ENCODE results near the gene TATDN2. TPM values are rescaled to one million over a fixed set of nuclear protein-coding genes. Genes with fewer than 3 reads are reported as not detected.

Gene TATDN2
- total RNA-seq, 2 donors from 2014 or later: 40.8 to 49.8 TPM

DNA sequence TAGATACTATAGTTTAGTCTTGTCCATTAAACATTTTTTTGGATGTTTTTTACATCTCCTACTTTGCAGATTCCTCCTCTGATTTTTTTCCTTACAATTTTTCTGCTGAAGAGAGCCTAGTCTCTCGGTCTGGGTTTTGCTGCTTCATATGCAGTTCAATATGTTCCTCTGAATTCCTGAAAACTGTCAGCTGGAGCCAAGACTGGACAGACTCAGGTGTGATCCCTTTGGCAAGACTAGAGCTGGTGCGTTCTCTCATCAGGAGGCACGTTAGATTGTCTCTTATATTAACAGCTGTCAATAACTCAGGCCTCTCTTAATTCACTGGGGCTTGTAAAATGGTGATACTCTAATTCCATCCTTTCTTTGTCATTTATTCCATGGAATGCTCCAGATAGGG lies 57.9 kb downstream of the TATDN2 start:
- H3K27ac Mint-ChIP-seq: peak overlapping the region; percentile 13
- peaks cover 4 to 19% of the 10 kb centered on the region in 2 donors for H3K36me3 Mint-ChIP-seq (ENCODE audit: insufficient read depth in 2 of 2)
- peaks cover 10% of the 10 kb centered on the region for H3K4me1 Mint-ChIP-seq (ENCODE audit: low read depth)

DNA sequence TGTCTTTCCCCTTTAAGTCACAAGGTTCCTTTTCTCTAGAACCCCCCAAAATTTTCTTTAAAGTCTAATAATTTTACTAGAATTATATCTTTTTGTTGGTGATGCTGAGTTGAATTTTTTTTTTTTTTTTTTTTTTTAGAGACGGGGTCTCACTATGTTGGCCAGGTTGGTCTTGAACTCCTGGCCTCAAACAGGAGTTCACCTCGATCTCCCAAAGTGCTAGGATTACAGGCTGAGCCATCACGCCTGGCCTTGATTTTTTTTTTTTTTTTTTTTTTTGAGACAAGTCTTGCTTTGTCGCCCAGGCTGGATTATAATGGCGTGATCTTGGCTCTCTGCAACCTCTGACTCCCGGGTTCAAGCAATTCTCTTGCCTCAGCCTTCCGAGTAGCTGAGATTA lies 60.4 kb downstream of the TATDN2 start:
- no peaks in the 10 kb centered on the region for H3K27me3 Mint-ChIP-seq (ENCODE audit: low read depth)
- no peak for DNase-seq
- H3K4me3 Mint-ChIP-seq: no peak overlapping the region
- H3K27ac Mint-ChIP-seq: peak overlapping the region; percentile 69
- peaks cover 10% of the 10 kb centered on the region for H3K4me1 Mint-ChIP-seq (ENCODE audit: low read depth)
- H3K9me3 Mint-ChIP-seq: no peaks in the 10 kb centered on the region
- H3K36me3 Mint-ChIP-seq (ENCODE audit: insufficient read depth in 2 of 2): peaks cover 6 to 20% of the 10 kb centered on the region in 2 donors
- ATAC-seq (replicated peaks in 1 of 2): no peak

More for the DNA sequence above, 57.9 kb downstream of the TATDN2 start:
- DNase-seq (no peak), ATAC-seq (replicated peaks in 1 of 2) (no peak)
- H3K4me3 Mint-ChIP-seq: no peak overlapping the region
- H3K27me3 Mint-ChIP-seq (ENCODE audit: low read depth): no peaks in the 10 kb centered on the region
- H3K9me3 Mint-ChIP-seq: no peaks in the 10 kb centered on the region

- no peak for DNase-seq
- Mint-ChIP-seq H3K4me3 (no peak overlapping the region), H3K4me1 (ENCODE audit: low read depth) (peaks cover 10% of the 10 kb centered on the region), H3K36me3 (ENCODE audit: insufficient read depth in 2 of 2) (peaks cover 6 to 21% of the 10 kb centered on the region in 2 donors), H3K9me3 (no peaks in the 10 kb centered on the region), H3K27ac (peak overlapping the region; percentile 85), H3K27me3 (ENCODE audit: low read depth) (no peaks in the 10 kb centered on the region)
- no peak for ATAC-seq (replicated peaks in 1 of 2)
Observed at GRCh38 chr3:10309736-10310135, 61.5 kb downstream of the TATDN2 start.

- DNase-seq: no peak
- Mint-ChIP-seq H3K9me3 (no peaks in the 10 kb centered on the region), H3K4me3 (no peak overlapping the region), H3K4me1 (ENCODE audit: low read depth) (peaks cover 10% of the 10 kb centered on the region), H3K27ac (peak overlapping the region; percentile 41), H3K27me3 (ENCODE audit: low read depth) (no peaks in the 10 kb centered on the region), H3K36me3 (ENCODE audit: insufficient read depth in 2 of 2) (peaks cover 5 to 21% of the 10 kb centered on the region in 2 donors)
- ATAC-seq (replicated peaks in 1 of 2): no peak
Observed at GRCh38 chr3:10310578-10310977, 62.3 kb downstream of the TATDN2 start.

- Mint-ChIP-seq H3K9me3 (no peaks in the 10 kb centered on the region), H3K4me1 (ENCODE audit: low read depth) (peaks cover 10% of the 10 kb centered on the region), H3K27me3 (ENCODE audit: low read depth) (no peaks in the 10 kb centered on the region), H3K4me3 (no peak overlapping the region), H3K27ac (peak overlapping the region; percentile 44), H3K36me3 (ENCODE audit: insufficient read depth in 2 of 2) (peaks cover 5 to 21% of the 10 kb centered on the region in 2 donors)
- DNase-seq: no peak
- peak; percentile 11 to 29 for ATAC-seq (replicated peaks in 1 of 2)
Observed at GRCh38 chr3:10311710-10312109, 63.5 kb downstream of the TATDN2 start.

DNA sequence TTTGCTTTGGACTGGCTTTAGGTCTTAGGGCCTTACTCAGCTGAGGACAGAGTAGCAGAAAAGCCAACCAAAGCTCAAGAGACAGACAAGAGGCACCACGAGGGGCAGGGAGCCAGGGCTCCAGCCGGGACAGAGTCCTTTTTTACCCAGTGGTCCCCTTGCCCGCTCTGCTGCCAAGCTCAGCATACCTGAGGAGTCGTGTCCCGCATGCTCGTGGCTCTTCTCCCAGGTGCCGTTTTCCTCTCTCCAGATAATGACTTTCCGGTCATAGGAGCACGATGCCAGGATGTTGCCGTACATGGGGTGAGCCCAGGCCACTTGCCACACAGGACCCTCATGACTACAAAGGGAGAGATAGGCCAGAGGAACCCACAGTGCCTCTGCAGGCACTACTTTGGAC lies 64.1 kb downstream of the TATDN2 start:
- H3K4me1 Mint-ChIP-seq (ENCODE audit: low read depth): peaks cover 12% of the 10 kb centered on the region
- H3K9me3 Mint-ChIP-seq: no peaks in the 10 kb centered on the region
- DNase-seq (no peak), ATAC-seq (replicated peaks in 1 of 2) (no peak)
- no peak overlapping the region for H3K4me3 Mint-ChIP-seq
- H3K36me3 Mint-ChIP-seq (ENCODE audit: insufficient read depth in 2 of 2): peaks cover 3 to 21% of the 10 kb centered on the region in 2 donors
- H3K27me3 Mint-ChIP-seq (ENCODE audit: low read depth): no peaks in the 10 kb centered on the region
- no peak overlapping the region for H3K27ac Mint-ChIP-seq

DNA sequence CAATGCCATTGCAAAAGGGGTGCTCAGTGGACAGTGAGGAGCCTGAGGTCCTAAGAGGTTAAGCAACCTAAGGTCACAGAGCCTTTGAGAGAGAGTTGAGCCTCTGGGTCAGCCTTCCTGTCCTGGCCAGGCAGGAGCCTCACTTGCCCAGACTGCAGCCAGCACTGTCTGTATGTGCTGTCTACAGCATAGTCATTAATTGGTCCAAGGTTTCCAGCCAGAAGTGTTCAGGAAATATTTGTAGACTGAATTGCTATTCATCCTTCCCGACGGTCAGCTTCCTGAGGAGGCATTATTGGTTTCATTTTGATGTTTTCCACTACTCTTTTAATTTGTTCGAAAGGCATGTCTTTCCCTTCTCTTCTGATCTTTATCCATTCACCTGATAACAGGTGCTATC lies 64.6 kb downstream of the TATDN2 start:
- peak overlapping the region; percentile 16 for H3K27ac Mint-ChIP-seq
- no peaks in the 10 kb centered on the region for H3K9me3 Mint-ChIP-seq
- H3K27me3 Mint-ChIP-seq (ENCODE audit: low read depth): no peaks in the 10 kb centered on the region
- DNase-seq (no peak), ATAC-seq (replicated peaks in 1 of 2) (no peak)
- H3K4me3 Mint-ChIP-seq: no peak overlapping the region
- peaks cover 15% of the 10 kb centered on the region for H3K4me1 Mint-ChIP-seq (ENCODE audit: low read depth)
- peaks cover 3 to 21% of the 10 kb centered on the region in 2 donors for H3K36me3 Mint-ChIP-seq (ENCODE audit: insufficient read depth in 2 of 2)

GRCh38 chr3:10315101-10315500 lies 66.8 kb downstream of the TATDN2 start:
- ATAC-seq (replicated peaks in 1 of 2): no peak
- H3K27ac Mint-ChIP-seq: no peak overlapping the region
- DNase-seq: no peak
- peaks cover 3 to 10% of the 10 kb centered on the region in 2 donors for H3K36me3 Mint-ChIP-seq (ENCODE audit: insufficient read depth in 2 of 2)
- no peaks in the 10 kb centered on the region for H3K9me3 Mint-ChIP-seq
- no peaks in the 10 kb centered on the region for H3K27me3 Mint-ChIP-seq (ENCODE audit: low read depth)
- peaks cover 31% of the 10 kb centered on the region for H3K4me1 Mint-ChIP-seq (ENCODE audit: low read depth)
- no peak overlapping the region for H3K4me3 Mint-ChIP-seq

GRCh38 chr3:10315771-10316344 lies 67.6 kb downstream of the TATDN2 start:
- H3K9me3 Mint-ChIP-seq: no peaks in the 10 kb centered on the region
- no peak for ATAC-seq (replicated peaks in 1 of 2)

GRCh38 chr3:10317311-10317960 lies 69.2 kb downstream of the TATDN2 start:
- Mint-ChIP-seq H3K36me3 (ENCODE audit: insufficient read depth in 2 of 2) (peaks cover 3 to 6% of the 10 kb centered on the region in 2 donors), H3K27me3 (ENCODE audit: low read depth) (no peaks in the 10 kb centered on the region), H3K27ac (no peak overlapping the region), H3K9me3 (no peaks in the 10 kb centered on the region), H3K4me1 (ENCODE audit: low read depth) (peaks cover 36% of the 10 kb centered on the region), H3K4me3 (no peak overlapping the region)
- DNase-seq (no peak), ATAC-seq (replicated peaks in 1 of 2) (no peak)

More at GRCh38 chr3:10315771-10316344, 67.6 kb downstream of the TATDN2 start:
- Mint-ChIP-seq H3K4me1 (ENCODE audit: low read depth) (peaks cover 27% of the 10 kb centered on the region), H3K27ac (no peak overlapping the region), H3K4me3 (no peak overlapping the region), H3K27me3 (ENCODE audit: low read depth) (no peaks in the 10 kb centered on the region), H3K36me3 (ENCODE audit: insufficient read depth in 2 of 2) (peaks cover 3 to 10% of the 10 kb centered on the region in 2 donors)
- DNase-seq: no peak

DNA sequence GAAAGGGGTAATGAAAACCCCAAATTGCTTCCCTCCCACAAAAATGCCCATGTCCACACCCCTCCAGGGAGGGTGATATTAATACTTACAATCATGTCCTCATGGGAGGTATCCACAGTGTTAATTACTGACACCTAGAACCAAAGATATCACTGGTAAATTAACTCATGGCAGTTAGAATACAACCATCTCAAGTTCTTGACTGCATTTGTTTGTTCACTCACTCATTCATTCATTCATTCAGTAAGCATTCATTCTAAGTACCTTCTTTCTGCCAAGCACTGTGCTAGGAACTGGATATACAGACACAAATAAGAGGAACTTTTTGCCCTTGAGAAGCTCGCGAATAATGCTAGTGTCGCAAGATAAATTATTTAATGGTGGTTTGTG lies 69.7 kb downstream of the TATDN2 start:
- ATAC-seq (replicated peaks in 1 of 2): no peak
- no peaks in the 10 kb centered on the region for H3K27me3 Mint-ChIP-seq (ENCODE audit: low read depth)
- peaks cover 36% of the 10 kb centered on the region for H3K4me1 Mint-ChIP-seq (ENCODE audit: low read depth)
- H3K27ac Mint-ChIP-seq: peak overlapping the region; percentile 52
- DNase-seq: no peak
- H3K9me3 Mint-ChIP-seq: no peaks in the 10 kb centered on the region
- H3K4me3 Mint-ChIP-seq: peak overlapping the region in 1 of 2 donors; percentile 5
- H3K36me3 Mint-ChIP-seq (ENCODE audit: insufficient read depth in 2 of 2): peaks cover 3 to 6% of the 10 kb centered on the region in 2 donors

DNA sequence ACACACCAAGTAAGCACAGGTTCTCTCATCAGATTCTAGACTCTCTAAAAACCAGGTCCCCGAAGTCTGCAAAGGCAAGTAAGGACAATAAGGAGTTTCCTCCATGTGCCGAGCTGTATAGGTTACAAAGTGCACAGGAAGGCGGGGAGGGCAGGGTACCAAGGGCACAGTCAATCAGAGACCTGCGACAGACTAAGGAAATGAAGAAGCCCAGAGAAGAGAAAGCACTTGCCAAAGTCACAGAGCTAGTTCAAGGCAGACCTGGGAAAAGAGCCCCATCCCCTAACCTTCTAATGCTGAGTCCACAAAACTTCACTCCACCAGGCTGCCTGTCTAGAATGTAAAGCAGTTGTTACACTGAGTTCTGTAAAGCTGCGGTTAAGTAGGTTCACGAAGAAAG lies 71.0 kb downstream of the TATDN2 start:
- Mint-ChIP-seq H3K36me3 (ENCODE audit: insufficient read depth in 2 of 2) (peaks cover 1 to 6% of the 10 kb centered on the region in 2 donors), H3K4me1 (ENCODE audit: low read depth) (peaks cover 36% of the 10 kb centered on the region), H3K4me3 (peak overlapping the region; percentile 92 to 94), H3K9me3 (no peaks in the 10 kb centered on the region), H3K27ac (peak overlapping the region; percentile 94), H3K27me3 (ENCODE audit: low read depth) (no peaks in the 10 kb centered on the region)
- DNase-seq (no peak), ATAC-seq (replicated peaks in 1 of 2) (no peak)

DNA sequence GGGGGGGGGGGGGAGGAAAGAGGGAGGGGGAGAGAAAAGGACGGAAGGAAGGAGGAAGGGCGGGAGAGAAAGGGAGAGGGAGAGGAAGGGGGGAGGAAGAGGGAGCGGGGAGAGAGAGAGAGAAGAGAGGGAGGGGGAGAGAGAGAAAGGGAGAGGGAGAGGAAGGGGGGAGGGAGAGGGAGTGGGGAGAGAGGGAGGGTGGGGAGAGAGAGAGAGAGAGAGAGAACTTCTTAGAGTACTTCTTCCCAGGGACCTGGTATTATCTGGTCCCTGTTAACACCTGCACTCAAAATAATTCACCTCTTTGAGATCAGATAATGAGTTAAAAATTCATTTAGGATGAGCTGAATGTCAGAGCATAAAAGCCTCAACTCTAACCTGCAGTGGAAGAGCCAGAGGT lies 71.5 kb downstream of the TATDN2 start:
- ATAC-seq (replicated peaks in 1 of 2) (no peak), DNase-seq (no peak)
- peak overlapping the region; percentile 92 to 94 for H3K4me3 Mint-ChIP-seq
- H3K4me1 Mint-ChIP-seq (ENCODE audit: low read depth): peaks cover 36% of the 10 kb centered on the region
- peak overlapping the region; percentile 94 for H3K27ac Mint-ChIP-seq
- H3K36me3 Mint-ChIP-seq (ENCODE audit: insufficient read depth in 2 of 2): peaks cover 1 to 4% of the 10 kb centered on the region in 2 donors
- H3K27me3 Mint-ChIP-seq (ENCODE audit: low read depth): no peaks in the 10 kb centered on the region
- no peaks in the 10 kb centered on the region for H3K9me3 Mint-ChIP-seq

DNA sequence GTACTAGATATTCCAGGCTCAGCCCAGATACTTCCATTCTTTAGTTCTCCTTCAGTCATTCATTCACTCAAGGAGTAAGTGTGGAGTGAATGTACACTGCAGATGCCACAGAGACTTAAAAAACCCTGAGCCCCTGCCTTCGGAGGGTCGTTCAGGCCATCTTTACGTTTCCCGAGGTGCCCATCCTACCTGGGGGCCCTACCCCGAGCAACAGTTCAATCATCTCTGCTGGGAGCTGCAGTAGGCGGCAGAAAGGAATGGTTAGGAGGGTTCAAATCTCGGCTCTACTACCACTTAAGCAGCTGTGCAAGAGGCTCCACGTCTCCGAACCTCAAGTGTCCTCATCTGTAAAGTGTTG lies 72.0 kb downstream of the TATDN2 start:
- Mint-ChIP-seq H3K4me3 (peak overlapping the region; percentile 92 to 94), H3K9me3 (no peaks in the 10 kb centered on the region), H3K4me1 (ENCODE audit: low read depth) (peaks cover 36% of the 10 kb centered on the region), H3K27ac (peak overlapping the region; percentile 94), H3K36me3 (ENCODE audit: insufficient read depth in 2 of 2) (peaks cover 0 to 4% of the 10 kb centered on the region in 2 donors), H3K27me3 (ENCODE audit: low read depth) (peaks cover 5% of the 10 kb centered on the region)
- ATAC-seq (replicated peaks in 1 of 2): no peak
- no peak for DNase-seq

Data from activated T-cell treated with anti-CD3 and anti-CD28 coated beads, Interleukin-2, amount 50 U/mL, for 72 hours (primary cell).